ENCODE data around the gene NAV2. TPM values are rescaled to one million over a fixed set of nuclear protein-coding genes. Genes with fewer than 3 reads are reported as not detected.
A peak's percentile ranks its signal among the peaks of the same experiment; 100 is the strongest.

Gene NAV2
- total RNA-seq, 1 experiment from 2014 or later: 46.3 TPM

- H3K9me3 ChIP-seq (ENCODE audit: control insufficient read depth, low read depth, low read length): no peaks in the 10 kb centered on the region
- H3K18ac ChIP-seq (ENCODE audit: insufficient read length, low read depth, low read length): no peak overlapping the region
- no peaks in the 10 kb centered on the region for H3K27me3 Mint-ChIP-seq (ENCODE audit: low read depth)
- no peak for TF ChIP-seq CTCF (conservative IDR thresholded peaks at IDR 0.05)
- WGBS (ENCODE audit: extremely low coverage, insufficient read length, low lambda C conversion rate): no CpG with 5 or more reads among the region's 5 CpGs
- no peak overlapping the region for H2BK120ac ChIP-seq (ENCODE audit: low read depth, low read length, poor library complexity, severe bottlenecking)
- H2AFZ ChIP-seq (ENCODE audit: low read length): no peak overlapping the region
- no peaks in the 10 kb centered on the region for H3K79me2 ChIP-seq (ENCODE audit: insufficient read depth, low read length)
- H2AK5ac ChIP-seq (ENCODE audit: insufficient read length, low read length): no peak overlapping the region
- peaks cover 41 to 63% (median 55%) of the 10 kb centered on the region in 3 experiments for H3K36me3 Mint-ChIP-seq (ENCODE audit: insufficient read depth in 1 of 3, low read depth in 3 of 3)
- no peak for DNase-seq
- no peak overlapping the region for H3K4ac ChIP-seq (ENCODE audit: low read depth, low read length)
- no peak overlapping the region for H3T11ph ChIP-seq (ENCODE audit: low read length)
- H3K4me1 Mint-ChIP-seq: peaks cover 45 to 59% of the 10 kb centered on the region in 2 experiments
- H3K14ac ChIP-seq (ENCODE audit: insufficient read depth, low read length): no peak overlapping the region
- H3K27ac ChIP-seq (ENCODE audit: insufficient read length, low read depth, low read length): no peak overlapping the region
- no peaks in the 10 kb centered on the region for H4K20me1 ChIP-seq (ENCODE audit: control insufficient read depth, insufficient read depth, insufficient read length)
- H3K4me1 ChIP-seq (ENCODE audit: insufficient read depth, low read length): peaks cover 8% of the 10 kb centered on the region; the same call in 1 of the 2 replicates
- no peaks in the 10 kb centered on the region for H3K9me3 Mint-ChIP-seq
- no peak overlapping the region for H4K5ac ChIP-seq (ENCODE audit: insufficient read length, low read depth, low read length)
- no peak overlapping the region for H2BK12ac ChIP-seq (ENCODE audit: insufficient read length, low read depth, low read length)
- H3K27ac Mint-ChIP-seq: peak overlapping the region in 1 of 3 experiments; percentile 95; a peak in 3 of 7 replicates
- H3K4me3 Mint-ChIP-seq: no peak overlapping the region
- no peak overlapping the region for H4K8ac ChIP-seq (replicated peaks; ENCODE audit: insufficient read length, low read depth, low read length)
- H3K4me2 ChIP-seq (ENCODE audit: insufficient read depth, insufficient read length, low read length): no peak overlapping the region
- no peak overlapping the region for H3K56ac ChIP-seq (ENCODE audit: insufficient read length, low read depth, low read length)
- H3K23me2 ChIP-seq (ENCODE audit: insufficient read length, low read depth, low read length, poor library complexity, severe bottlenecking): no peaks in the 10 kb centered on the region
- no peak overlapping the region for H4K91ac ChIP-seq (ENCODE audit: insufficient read length, low read depth, low read length)
- no peak overlapping the region for H2BK5ac ChIP-seq (ENCODE audit: insufficient read length, low read length)
- H3K79me1 ChIP-seq (ENCODE audit: insufficient read depth, low read depth, low read length, poor library complexity, severe bottlenecking): no peaks in the 10 kb centered on the region
- H3K9ac ChIP-seq (ENCODE audit: extremely low read depth, insufficient read length, low read length): no peak overlapping the region
- H3K23ac ChIP-seq (ENCODE audit: insufficient read length, low read depth, low read length): no peak overlapping the region
- no peak overlapping the region for H2BK20ac ChIP-seq (ENCODE audit: low read depth, low read length, poor library complexity, severe bottlenecking)
- no peaks in the 10 kb centered on the region for H3K27me3 ChIP-seq (ENCODE audit: insufficient read depth, low read length)
- H2BK15ac ChIP-seq (ENCODE audit: low read depth, low read length): no peak overlapping the region
Observed at GRCh38 chr11:20066013-20066782, 353.6 kb downstream of the NAV2 start.
